Mononuclear cell (primary cell): ENCODE data around the gene FDX2. TPM values are rescaled to one million over a fixed set of nuclear protein-coding genes. Genes with fewer than 3 reads are reported as not detected.
A peak's percentile ranks its signal among the peaks of the same experiment; 100 is the strongest.
"Not testable (repeated sequence)": the region's sequence is repeated elsewhere in the genome, so short reads cannot be mapped to it uniquely, and the experiment has no call there.

Experiments used
- H3K27me3 ChIP-seq: 2 replicates; pipeline ENCODE4 v1.6.0; 2011; ENCODE audit warnings: low read length, control low read depth; ENCODE audit not compliant: insufficient read depth
- H3K4me1 ChIP-seq: 2 replicates; pipeline ENCODE4 v1.5.1; 2011; ENCODE audit warnings: mild to moderate bottlenecking, low read length, control low read depth; ENCODE audit not compliant: insufficient read depth
- H3K4me3 ChIP-seq: 2 replicates; pipeline ENCODE4 v1.5.1; 2011; ENCODE audit warnings: mild to moderate bottlenecking, low read length, moderate library complexity
- H3K9me3 ChIP-seq: 2 replicates; pipeline ENCODE4 v1.5.1; 2011; ENCODE audit warnings: low read depth, mild to moderate bottlenecking, control low read depth, low read length
- total RNA-seq: library from RNA; depleted of rRNA; stranded (reverse); fragments of >200 nt; gene quantifications from one replicate; pipeline ENCODE4 v1.2.3, GENCODE V29; 2012

Gene FDX2
- total RNA-seq, 1 donor = 1.5 TPM

DNA sequence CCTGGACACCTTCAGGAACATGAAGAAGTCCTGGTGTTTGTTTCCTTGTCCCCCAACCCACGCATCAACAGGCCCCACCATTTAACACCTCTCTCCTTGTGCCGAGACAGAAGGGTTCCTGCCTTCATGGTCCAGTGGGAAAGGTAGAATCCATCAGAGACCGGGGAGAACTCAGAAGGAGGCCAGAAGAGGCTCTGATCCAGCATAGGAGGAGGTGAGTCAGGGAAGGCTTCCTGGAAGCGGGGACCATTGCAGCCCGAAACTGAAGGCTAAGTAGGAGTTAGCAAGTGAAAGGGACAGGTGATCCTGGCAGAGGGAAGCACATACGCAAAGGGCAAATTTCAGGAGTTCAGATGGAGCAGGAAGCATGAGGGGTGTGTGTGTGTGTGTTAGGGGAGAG lies 23.1 kb upstream of the FDX2 start:
- Histone ChIP-seq H3K9me3 (no peaks in the 10 kb centered on the region), H3K27me3 (no peaks in the 10 kb centered on the region), H3K4me3 (peak overlapping the region; percentile 68), H3K4me1 (peaks cover 58% of the 10 kb centered on the region)

DNA sequence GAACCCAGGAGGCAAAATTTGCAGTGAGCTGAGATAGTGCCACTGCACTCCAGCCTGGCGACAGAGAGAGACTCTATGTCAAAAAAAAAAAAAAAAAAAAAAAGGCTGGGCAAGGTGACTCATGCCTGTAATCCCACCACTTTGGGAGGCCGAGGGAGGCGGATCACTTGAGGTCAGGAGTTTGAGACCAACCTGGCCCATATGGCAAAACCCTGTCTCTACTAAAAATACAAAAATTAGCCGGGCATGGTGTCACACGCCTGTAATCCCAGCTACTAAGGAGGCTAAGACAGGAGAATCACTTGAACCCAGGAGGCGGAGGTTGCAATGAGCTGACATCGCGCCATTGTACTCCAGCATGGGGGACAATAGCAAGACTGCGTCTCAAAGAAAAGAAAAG lies 20.9 kb upstream of the FDX2 start:
- not testable (repeated sequence) for H3K4me3 ChIP-seq, H3K27me3 ChIP-seq, H3K9me3 ChIP-seq
- H3K4me1 ChIP-seq = peaks cover 75% of the 10 kb centered on the region

GRCh38 chr19:10335352-10335985 lies 19.7 kb upstream of the FDX2 start:
- Histone ChIP-seq H3K9me3 (no peaks in the 10 kb centered on the region), H3K27me3 (no peaks in the 10 kb centered on the region), H3K4me1 (peaks cover 72% of the 10 kb centered on the region), H3K4me3 (no peak overlapping the region)

GRCh38 chr19:10334588-10335351 lies 19.0 kb upstream of the FDX2 start:
- H3K9me3 ChIP-seq = no peaks in the 10 kb centered on the region
- no peaks in the 10 kb centered on the region for H3K27me3 ChIP-seq
- peaks cover 65% of the 10 kb centered on the region for H3K4me1 ChIP-seq
- H3K4me3 ChIP-seq = no peak overlapping the region

GRCh38 chr19:10333758-10334587 lies 18.2 kb upstream of the FDX2 start:
- Histone ChIP-seq H3K9me3 (no peaks in the 10 kb centered on the region), H3K4me1 (peaks cover 57% of the 10 kb centered on the region), H3K27me3 (no peaks in the 10 kb centered on the region), H3K4me3 (peak overlapping the region; percentile 86)

DNA sequence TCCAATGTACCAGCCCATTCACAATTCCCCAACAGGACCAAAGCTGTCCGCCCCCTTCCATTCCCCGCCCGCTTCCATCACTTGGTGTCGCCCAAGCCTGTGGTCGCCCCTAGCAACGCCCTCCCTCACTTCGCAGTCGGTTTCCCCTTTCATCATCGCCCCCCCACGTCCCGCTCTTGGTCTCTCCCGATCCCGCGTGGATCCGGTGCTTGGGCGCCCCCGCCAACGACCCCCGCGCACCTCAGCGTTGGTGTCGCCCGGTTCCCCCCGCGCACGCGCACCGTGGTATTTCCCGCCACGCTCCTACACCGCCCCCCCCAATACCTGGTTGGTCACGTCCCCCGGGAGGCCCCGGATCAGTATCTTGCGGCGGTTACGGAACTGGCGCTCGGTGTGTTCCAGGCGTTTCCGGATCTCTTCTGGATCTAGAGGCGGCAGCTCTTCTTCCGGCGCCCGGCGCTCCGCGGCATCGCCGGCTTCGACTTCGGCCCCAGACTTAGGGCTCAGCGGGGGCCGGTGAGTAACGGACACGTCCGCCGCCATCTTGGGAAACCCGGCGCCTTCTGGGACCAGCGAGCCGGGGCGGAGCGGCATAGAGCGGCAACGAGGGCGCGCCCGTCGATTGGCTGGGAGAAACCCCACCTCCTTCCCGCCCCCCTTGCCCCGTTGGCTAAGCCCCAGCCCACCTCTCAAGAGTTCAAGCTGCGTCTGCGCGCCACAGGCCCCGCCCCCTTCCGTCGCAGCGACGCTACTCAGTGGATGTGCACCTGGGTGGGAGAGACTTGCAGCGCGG lies 17.3 kb upstream of the FDX2 start, which contains the start of gene RAVER1:
RAVER1 (minus strand) TSS at position 565 of the 793 bp plus-strand sequence; CDS start at position 543, 22 bp downstream.
- H3K27me3 ChIP-seq = no peaks in the 10 kb centered on the region
- peaks cover 49% of the 10 kb centered on the region for H3K4me1 ChIP-seq
- H3K9me3 ChIP-seq = no peaks in the 10 kb centered on the region
- peak within 1 kb of the TSS; percentile 86 for H3K4me3 ChIP-seq

DNA sequence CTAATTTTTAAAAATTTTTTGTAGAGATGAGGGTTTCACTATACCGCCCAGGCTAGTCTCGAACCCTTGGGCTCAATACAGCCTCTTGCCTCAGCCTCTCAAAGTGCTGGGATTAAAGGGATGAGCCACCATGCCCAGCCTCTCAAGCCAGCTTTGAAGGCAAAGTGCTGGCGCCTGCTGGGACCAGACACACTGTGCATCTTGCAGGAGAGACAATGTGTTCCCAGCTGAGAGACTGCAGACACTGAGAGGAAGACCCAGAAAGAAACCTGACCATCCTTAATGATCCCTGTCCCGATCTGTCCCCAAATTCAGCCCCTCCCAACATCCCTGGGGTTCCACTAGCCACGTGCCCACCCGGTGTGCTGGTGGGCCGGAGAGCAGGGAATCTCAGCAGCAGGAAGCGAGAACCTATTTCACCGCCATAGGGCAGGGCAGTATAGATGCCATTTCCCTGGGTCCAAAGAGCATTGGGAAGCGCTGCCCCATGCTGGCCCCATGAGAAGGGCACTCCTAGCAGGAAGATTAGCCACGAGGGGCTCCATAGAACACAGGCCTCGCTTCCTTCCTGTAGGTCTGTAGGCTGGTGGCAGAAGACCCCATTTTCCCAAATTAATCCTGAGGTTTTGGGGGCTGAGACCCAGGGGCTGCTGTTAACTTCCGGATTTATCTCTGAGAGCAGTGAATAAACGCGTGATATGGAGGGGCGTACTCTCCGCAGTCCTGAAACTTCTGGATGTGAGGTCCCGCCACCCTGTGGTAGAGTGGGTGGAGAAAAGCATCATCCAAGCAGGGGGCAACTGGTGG lies 16.5 kb upstream of the FDX2 start:
- H3K4me1 ChIP-seq = peaks cover 41% of the 10 kb centered on the region
- no peaks in the 10 kb centered on the region for H3K27me3 ChIP-seq
- no peaks in the 10 kb centered on the region for H3K9me3 ChIP-seq
- peak overlapping the region; percentile 86 for H3K4me3 ChIP-seq

GRCh38 chr19:10329555-10329954 lies 13.7 kb upstream of the FDX2 start:
- Histone ChIP-seq H3K9me3 (no peaks in the 10 kb centered on the region), H3K4me1 (peaks cover 25% of the 10 kb centered on the region), H3K4me3 (no peak overlapping the region), H3K27me3 (no peaks in the 10 kb centered on the region)

GRCh38 chr19:10328558-10329429 lies 13.0 kb upstream of the FDX2 start:
- no peaks in the 10 kb centered on the region for H3K9me3 ChIP-seq
- H3K4me3 ChIP-seq = no peak overlapping the region
- peaks cover 17% of the 10 kb centered on the region for H3K4me1 ChIP-seq
- H3K27me3 ChIP-seq = no peaks in the 10 kb centered on the region

DNA sequence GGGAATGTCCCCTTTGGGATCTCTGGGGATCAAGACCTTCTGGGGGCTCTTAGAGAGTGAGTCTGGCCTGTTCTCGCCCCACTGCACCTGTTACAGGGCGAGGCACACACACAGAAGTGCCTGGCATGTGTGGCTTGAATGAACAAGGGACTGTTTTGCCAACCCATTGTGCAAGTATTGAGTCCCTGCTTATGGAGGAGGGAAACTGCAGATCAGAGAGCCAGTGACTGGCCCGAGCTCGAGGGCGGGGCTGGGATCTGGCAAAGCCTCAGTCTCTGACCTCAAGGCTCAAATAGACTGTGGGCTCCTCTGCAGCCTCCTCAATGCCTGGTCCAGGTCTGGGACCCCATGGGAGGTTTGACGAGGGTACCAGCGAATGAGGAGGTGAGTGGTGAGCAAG lies 12.0 kb upstream of the FDX2 start:
- no peaks in the 10 kb centered on the region for H3K27me3 ChIP-seq
- H3K4me3 ChIP-seq = no peak overlapping the region
- peaks cover 13% of the 10 kb centered on the region for H3K4me1 ChIP-seq
- no peaks in the 10 kb centered on the region for H3K9me3 ChIP-seq

- no peak overlapping the region for H3K4me3 ChIP-seq
- no peaks in the 10 kb centered on the region for H3K4me1 ChIP-seq
- no peaks in the 10 kb centered on the region for H3K9me3 ChIP-seq
- no peaks in the 10 kb centered on the region for H3K27me3 ChIP-seq
These were observed 9.9 kb upstream of the FDX2 start for GRCh38 chr19:10325732-10326131.

GRCh38 chr19:10321874-10322835 lies 6.3 kb upstream of the FDX2 start:
- no peaks in the 10 kb centered on the region for H3K27me3 ChIP-seq
- no peak overlapping the region for H3K4me3 ChIP-seq
- no peaks in the 10 kb centered on the region for H3K9me3 ChIP-seq
- no peaks in the 10 kb centered on the region for H3K4me1 ChIP-seq
